Stomach (tissue), 4 donors: ENCODE data around the gene GPC5.

Source experiments
- CTCF ChIP-seq, 7 experiments: fragments of 450-650 bp in 4 of 7; fragments of 200-600 bp in 3 of 7; sonication (generic) in 3 of 7; IDR thresholded peaks; one replicate each; pipeline ENCODE4 v1.5.1; 2016 to 2019; ENCODE audit warnings: antibody characterized with exemption in 7 of 7, control low read depth in 2 of 7, mild to moderate bottlenecking in 1 of 7
- EP300 ChIP-seq: sonication (generic); formaldehyde crosslinking; IDR thresholded peaks from one replicate; pipeline ENCODE4 v1.6.1; 2017; ENCODE audit warnings: antibody characterized with exemption
- POLR2A ChIP-seq, 4 donors: fragments of 450-650 bp; IDR thresholded peaks; one replicate each; pipeline ENCODE4 v1.6.1; 2016; ENCODE audit warnings: antibody characterized with exemption in 4 of 4, control low read depth in 2 of 4, mild to moderate bottlenecking in 1 of 4, moderate library complexity in 1 of 4
- POLR2AphosphoS5 ChIP-seq, 3 donors: sonication (generic); formaldehyde crosslinking; IDR thresholded peaks; one replicate each; pipeline ENCODE4 v1.6.1; 2016; ENCODE audit warnings: antibody characterized with exemption in 3 of 3

GRCh38 chr13:91836553-91836952 is 438.1 kb downstream of the GPC5 start:
- TF ChIP-seq CTCF (IDR thresholded peaks at IDR 0.05) (no peak), POLR2A (IDR thresholded peaks at IDR 0.05) (no peak), POLR2AphosphoS5 (IDR thresholded peaks at IDR 0.05) (no peak), EP300 (no peak)
